GM18907 (cell line): ENCODE results near the gene ATG7.
"Not testable (repeated sequence)": the region's sequence is repeated elsewhere in the genome, so short reads cannot be mapped to it uniquely, and the experiment has no call there.

Experiments used
- ATAC-seq: cut with Tn5 transposase; IDR thresholded peaks from one replicate; pipeline ENCODE4 v1.9.1; 2021; ENCODE audit warnings: mild to moderate bottlenecking, moderate library complexity; ENCODE audit not compliant: unreplicated experiment

The ATG7 gene

GRCh38 chr3:11385891-11386290 is 113.7 kb downstream of the ATG7 start:
- ATAC-seq = no peak

DNA sequence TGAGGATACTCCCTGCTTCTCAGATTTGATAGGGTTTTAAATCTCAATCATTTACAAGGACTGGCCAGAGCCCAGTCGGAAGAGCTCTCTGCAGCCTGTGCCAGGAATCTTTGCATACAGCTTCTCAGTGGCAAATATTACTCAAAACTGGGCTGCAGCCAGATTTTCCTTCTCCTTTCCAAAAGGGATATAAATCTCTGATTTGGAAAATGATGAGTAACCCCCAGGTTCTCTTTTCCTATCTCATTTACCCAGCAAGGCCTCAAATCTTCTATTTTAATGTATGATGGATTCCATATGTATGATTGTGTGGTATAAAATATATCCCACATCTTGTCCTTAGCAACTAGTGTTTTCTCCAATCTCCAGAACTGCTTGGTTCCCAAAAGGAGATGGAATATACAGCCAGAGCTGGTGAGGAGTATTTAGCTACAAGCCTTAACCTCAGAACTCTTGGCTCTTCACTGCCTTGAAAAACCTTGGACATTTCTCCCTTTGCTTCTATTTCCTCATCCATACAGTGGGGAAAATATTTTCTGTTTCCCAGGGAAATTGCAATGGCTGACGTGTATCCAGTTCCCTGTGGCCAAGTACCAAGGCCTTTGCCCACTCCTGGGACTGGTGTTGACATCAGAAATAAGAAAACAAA is 114.4 kb downstream of the ATG7 start:
- no peak for ATAC-seq

DNA sequence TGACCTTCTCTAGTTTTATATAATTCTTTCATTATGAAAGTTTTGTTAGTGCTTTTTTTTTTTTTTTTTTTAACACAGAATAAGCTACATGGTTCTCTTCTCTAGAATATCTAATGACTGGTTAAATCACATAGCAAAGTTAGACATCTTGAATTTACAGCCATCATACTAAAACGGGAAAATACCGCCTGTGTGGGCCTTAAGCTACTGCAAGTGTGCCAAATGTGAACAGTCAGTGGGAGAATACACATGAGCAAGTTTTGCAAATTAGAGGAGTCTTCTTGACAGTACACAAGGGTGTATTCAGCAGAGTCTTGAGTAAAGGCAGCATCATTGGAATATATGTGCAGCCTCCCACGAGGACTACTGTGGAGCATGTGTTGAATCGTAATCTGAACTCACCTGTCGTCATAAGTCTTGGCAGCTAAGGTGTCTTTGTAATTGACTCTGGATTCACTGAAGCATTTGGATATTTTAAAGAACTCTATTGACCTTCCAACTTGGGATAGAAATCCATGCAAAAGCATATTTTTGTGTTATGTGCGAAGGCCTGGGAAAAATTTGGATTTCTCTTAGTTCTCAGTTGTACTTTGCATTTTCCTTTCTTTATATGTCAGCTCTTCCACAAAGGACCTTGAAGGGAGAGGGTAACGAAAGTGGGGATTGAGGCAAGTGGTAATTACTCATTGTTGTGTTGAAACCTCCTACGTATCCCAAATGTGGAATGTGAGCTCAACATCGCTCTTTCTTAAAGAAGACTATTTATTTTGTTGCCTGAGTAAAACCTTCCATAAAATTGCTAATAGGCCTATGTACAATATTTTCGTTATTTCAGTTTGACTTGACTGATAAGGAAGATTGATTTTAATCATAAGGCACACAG is 117.4 kb downstream of the ATG7 start:
- no peak for ATAC-seq

DNA sequence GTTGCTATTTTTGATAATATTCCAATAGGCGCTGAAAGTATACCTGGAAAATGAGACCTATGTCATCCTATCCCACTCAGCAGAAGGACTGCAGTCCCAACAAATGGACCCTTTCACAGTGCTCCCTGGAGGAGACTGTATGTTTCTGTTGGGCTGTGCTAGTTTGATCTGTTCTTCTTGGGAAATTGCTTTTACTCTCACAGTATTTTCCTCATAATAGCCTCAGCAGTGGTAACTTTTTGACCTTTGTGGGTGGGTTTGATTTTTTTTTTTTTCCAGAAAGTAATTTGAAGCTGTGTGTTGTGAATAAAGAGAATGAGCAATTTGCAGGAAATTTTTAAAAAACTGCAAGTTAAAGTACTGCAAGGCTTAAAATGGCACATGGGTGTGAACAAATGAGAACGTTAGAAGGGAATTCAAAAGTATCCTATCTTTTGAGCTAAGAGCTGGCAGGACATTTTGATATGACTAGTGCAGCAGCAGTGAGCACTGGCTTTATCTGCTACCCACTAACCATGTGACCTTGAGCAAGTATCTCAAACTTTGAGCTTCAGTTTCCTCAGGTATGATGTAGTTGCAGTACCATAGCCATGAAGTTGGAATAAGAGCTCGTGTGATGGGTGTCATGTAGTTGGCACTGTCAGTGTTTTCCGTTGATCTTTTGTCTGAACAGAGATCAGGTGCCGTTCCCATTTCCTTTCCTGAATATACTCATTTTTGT is 118.4 kb downstream of the ATG7 start:
- no peak for ATAC-seq

DNA sequence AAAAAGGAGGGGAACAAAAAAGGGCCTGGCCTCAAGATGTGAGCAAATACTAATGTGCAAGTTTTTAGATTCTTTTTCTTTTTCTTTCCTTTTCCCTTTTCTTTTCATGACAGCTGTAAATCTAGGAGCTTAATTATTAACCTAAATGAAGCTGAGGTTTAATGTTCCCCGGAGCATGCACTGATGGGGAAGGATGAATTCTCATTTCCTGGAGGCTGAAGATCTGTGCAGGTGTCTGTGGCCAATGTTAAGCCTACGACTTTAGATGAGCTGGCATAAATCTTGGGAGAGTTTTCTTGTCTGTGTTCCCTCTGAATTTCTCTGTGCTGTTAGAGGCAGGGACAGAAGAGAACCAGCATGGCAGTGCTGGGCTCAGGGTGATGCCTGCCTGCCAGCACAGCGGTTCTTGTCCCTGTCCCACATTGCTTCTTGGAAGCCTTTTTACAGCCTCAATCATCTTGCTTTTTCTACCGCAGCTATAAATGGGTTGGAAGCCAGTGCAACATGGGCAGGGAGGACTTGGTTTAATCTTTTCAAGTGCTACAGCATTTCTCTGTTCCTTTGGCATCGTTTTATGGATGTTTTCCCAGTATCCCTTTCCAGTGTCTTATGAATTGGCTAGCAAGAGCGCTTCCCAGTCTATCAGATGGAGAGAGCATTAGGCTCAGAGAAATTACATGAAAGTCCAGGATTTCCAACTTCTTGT is 119.1 kb downstream of the ATG7 start:
- peak; percentile 66 for ATAC-seq

DNA sequence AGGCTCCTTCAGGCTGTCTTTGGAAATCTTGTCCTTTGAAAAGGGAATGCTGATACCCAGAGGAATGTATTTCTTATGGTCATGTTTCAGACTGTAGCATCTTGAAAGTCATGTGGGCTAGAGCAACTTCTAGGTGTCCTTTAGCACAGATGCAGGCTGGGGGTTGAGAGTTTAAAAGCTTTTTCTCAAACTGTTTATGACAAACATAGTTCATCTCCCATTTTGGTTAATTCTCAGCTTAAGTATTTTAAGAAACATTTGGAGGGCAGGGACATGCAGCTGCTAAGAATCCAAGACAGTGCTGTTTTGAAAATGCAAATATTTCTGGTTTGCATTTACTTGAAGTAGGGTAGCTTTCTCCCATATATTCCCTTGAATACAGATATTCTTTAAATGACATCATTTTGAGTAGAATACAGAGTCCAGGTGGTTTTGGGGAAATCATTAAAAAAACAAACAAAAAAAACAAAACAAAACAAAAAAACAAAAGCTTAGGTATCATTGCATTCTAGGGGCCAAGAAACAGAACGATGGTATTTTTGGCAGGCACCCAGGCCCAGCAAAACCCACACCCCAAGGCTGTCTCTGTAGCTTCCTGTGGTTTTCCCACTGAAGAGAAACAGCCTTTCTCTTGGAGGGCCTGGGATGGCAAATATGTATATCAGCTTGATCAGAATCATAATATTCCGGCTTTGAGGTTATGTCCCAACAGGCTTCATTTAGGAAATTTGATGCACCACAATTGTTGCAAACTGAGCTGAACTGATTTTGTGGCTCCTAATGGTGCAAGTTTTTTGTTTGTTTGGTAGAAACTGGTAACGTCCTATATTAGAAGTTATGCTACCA is 120.0 kb downstream of the ATG7 start:
- no peak for ATAC-seq

- no peak for ATAC-seq
Measured at GRCh38 chr3:11392860-11393114, 120.6 kb downstream of the ATG7 start.

- ATAC-seq = no peak
Measured at GRCh38 chr3:11393401-11393800, 121.2 kb downstream of the ATG7 start.

DNA sequence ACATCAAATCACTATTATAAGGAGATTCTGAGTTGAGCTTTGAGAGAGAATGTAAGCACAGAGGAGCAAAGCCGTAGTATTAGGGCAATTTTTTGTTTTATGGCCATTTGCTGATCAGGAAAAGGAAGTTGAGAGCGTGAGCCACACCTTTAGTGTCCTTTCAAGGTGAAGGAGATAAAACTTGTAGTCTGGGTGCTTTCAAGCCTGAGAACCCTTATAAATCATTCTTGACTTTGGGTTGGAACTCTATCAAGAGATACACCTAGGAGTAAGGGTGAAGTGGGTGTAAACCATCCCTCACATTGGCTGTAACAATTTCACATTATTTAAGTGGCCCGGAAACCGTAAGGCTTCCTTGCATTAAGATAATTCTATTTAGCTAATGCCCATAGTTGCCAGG is 122.2 kb downstream of the ATG7 start:
- no peak for ATAC-seq

- no peak for ATAC-seq
Measured at GRCh38 chr3:11400213-11400612, 128.0 kb downstream of the ATG7 start.

GRCh38 chr3:11401434-11401833 is 129.2 kb downstream of the ATG7 start:
- ATAC-seq = no peak

DNA sequence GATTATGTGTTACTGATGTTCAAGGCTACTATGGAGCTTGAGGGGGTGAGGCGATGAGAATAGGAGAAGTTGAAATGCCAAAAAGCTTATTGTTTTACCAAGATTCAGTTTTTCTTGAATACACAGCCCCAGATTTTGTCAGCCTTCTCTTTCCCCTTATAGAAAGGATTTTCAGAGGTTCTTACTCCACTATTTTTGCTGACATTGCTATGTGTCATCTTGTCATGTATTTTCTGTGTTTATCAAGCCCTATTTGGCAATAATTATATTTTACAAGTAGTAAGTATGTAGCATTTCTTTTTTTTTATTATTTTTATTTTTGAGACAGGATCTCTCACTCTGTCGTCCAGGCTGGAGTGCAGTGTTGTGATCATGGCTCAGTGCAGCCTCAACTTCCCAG is 133.1 kb downstream of the ATG7 start:
- ATAC-seq = no peak

- ATAC-seq = no peak
Measured at GRCh38 chr3:11407644-11408043, 135.4 kb downstream of the ATG7 start.

GRCh38 chr3:11408324-11408859 is 136.2 kb downstream of the ATG7 start:
- ATAC-seq = not testable (repeated sequence)

DNA sequence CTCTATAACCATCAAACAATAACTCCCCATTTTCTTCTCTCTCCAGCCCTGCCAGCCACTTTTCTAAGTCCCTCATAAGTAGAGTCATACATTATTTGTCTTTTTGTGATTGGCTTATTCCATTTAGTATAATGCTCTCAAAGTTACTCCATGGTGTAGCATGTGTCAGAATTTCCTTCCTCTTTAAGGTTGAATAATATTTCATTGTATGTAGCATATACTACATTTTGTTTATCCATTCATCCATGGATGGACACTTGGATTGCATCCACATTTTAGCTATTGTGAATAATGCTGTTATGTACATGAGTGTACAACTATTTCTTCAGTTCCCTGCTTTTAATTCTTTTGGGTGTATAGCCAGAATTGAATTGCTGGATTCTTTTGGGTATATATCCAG is 138.4 kb downstream of the ATG7 start:
- ATAC-seq = no peak

DNA sequence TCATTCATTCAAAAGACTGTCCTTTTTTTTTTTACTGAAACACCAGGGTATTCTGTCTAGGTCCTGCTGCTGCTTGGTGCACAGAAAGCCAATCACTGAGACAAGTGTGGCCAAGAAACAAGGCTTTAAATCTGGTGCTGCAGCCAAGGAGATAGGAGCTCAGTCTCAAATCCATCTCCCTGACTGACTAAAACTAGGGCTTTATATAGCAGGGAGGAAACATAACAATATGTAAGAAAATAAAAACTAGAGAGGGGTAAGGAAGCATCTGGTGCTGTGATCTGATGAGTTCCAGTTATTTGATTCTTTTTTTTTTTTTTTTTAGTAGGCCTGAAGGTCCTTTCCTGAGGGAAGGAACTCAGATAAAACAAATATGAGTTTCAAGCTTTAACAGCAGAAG is 139.8 kb downstream of the ATG7 start:
- ATAC-seq = no peak

- ATAC-seq = no peak
Measured at GRCh38 chr3:11413071-11413470, 140.9 kb downstream of the ATG7 start.

GRCh38 chr3:11415099-11415498 is 142.9 kb downstream of the ATG7 start:
- no peak for ATAC-seq

- no peak for ATAC-seq
Measured at GRCh38 chr3:11420066-11420465, 147.9 kb downstream of the ATG7 start.

DNA sequence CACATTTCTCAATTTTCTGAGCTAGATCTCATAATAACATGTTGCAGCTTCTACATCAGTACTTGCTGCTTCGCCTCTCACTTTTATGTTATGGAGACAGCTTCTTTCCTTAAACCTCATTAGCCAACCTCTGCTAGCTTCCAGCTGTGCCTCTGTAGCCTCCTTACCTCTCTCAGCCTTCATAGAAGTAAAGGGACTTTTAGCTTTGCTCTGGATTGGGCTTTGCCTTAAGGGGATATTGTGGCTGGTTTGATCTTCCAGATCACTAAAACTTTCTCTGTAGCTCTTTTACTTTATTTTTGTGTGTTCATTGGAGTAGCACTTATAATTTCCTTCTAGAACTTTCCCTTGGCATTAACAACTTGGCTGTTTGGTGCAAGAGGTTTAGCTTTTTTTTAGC is 150.1 kb downstream of the ATG7 start:
- no peak for ATAC-seq
